Upper lobe of left lung (tissue), 6 donors: Measurements from ENCODE around the gene DKK2. TPM values are rescaled to one million over a fixed set of nuclear protein-coding genes. Genes with fewer than 3 reads are reported as not detected.

Experiments
- ATAC-seq, 2 donors: fragments of 200-7000 bp; cut with Tn5 transposase; one replicate each; pipeline ENCODE4 v1.9.1; 2022; ENCODE audit warnings: mild to moderate bottlenecking in 2 of 2, moderate library complexity in 2 of 2; ENCODE audit not compliant: low FRiP score in 2 of 2
- DNase-seq, 2 donors: peaks; one replicate each; pipeline ENCODE4 v3.0.0-alpha.2; 2019 to 2020
- H3K27ac ChIP-seq, 4 donors: fragments of 200-600 bp; sonication (generic); one replicate each; pipeline ENCODE4 v1.5.1; 2016 to 2019
- H3K27me3 ChIP-seq, 4 donors: fragments of 200-600 bp; sonication (generic); one replicate each; pipeline ENCODE4 v1.5.1; 2017 to 2019
- H3K36me3 ChIP-seq, 4 donors: fragments of 200-600 bp; sonication (generic); one replicate each; pipeline ENCODE4 v1.5.1; 2016 to 2019
- H3K4me1 ChIP-seq, 4 donors: fragments of 200-600 bp; sonication (generic); one replicate each; pipeline ENCODE4 v1.5.1; 2018 to 2019
- H3K4me3 ChIP-seq, 4 donors: fragments of 200-600 bp; sonication (generic); one replicate each; pipeline ENCODE4 v1.5.1; 2017 to 2019; ENCODE audit warnings: mild to moderate bottlenecking in 2 of 4, moderate library complexity in 1 of 4
- H3K9me3 ChIP-seq, 4 donors: fragments of 200-600 bp; sonication (generic); one replicate each; pipeline ENCODE4 v1.5.1; 2018 to 2019
- CTCF ChIP-seq, 6 experiments: fragments of 450-650 bp in 4 of 6; fragments of 200-600 bp in 2 of 6; sonication (generic) in 2 of 6; IDR thresholded peaks; one replicate each; pipeline ENCODE4 v1.5.1; 2016 to 2019; ENCODE audit warnings: antibody characterized with exemption in 6 of 6
- EP300 ChIP-seq, 4 donors: sonication (generic); formaldehyde crosslinking; IDR thresholded peaks; one replicate each; pipeline ENCODE4 v1.5.1; 2017; ENCODE audit warnings: antibody characterized with exemption in 4 of 4, control low read depth in 2 of 4
- POLR2A ChIP-seq, 4 donors: fragments of 450-650 bp; IDR thresholded peaks; one replicate each; pipeline ENCODE4 v1.5.1; 2016 to 2017; ENCODE audit warnings: antibody characterized with exemption in 4 of 4, mild to moderate bottlenecking in 2 of 4
- POLR2AphosphoS5 ChIP-seq, 2 donors: sonication (generic); formaldehyde crosslinking; IDR thresholded peaks; one replicate each; pipeline ENCODE4 v1.5.1; 2017; ENCODE audit warnings: antibody characterized with exemption in 2 of 2
- WGBS, 2 donors: methylation state at CpG; one replicate each; pipeline ENCODE4 v1.1.5; 2017 to 2018; 5-methylcytosine and 5-hydroxymethylcytosine counted together
- total RNA-seq, 6 donors: library from RNA; depleted of rRNA in 4 of 6; stranded (reverse); fragments of >200 nt in 4 of 6; gene quantifications; one replicate each; pipeline versions ENCODE4 v1.1.0 to v1.2.1, GENCODE V29; 2016 to 2021
- donor health status: DM: no; HTN: no; CAD: no; lungs with moderate emphysema.
- donor health status: DM: no; HTN: yes; CAD: no; lungs with severe emphysema.

Gene DKK2
- total RNA-seq, 6 donors from 2014 or later = 1.8 to 22.1 (median 6.0) TPM; not detected in 1

GRCh38 chr4:106907216-106907615, 128.9 kb downstream of the DKK2 start:
- WGBS, 2 donors = 55 to 57% methylated on average over 2 of the region's 2 CpGs
- Histone ChIP-seq H3K27me3 (no peaks in the 10 kb centered on the region), H3K4me3 (no peak overlapping the region), H3K36me3 (no peaks in the 10 kb centered on the region), H3K4me1 (no peaks in the 10 kb centered on the region), H3K27ac (no peak overlapping the region), H3K9me3 (no peaks in the 10 kb centered on the region)
- ATAC-seq (no peak), DNase-seq (no peak)
- TF ChIP-seq CTCF (IDR thresholded peaks at IDR 0.05) (no peak), EP300 (IDR thresholded peaks at IDR 0.05) (no peak), POLR2A (IDR thresholded peaks at IDR 0.05) (no peak), POLR2AphosphoS5 (IDR thresholded peaks at IDR 0.05) (no peak)

- WGBS, 2 donors = 69 to 82% methylated on average over 1 of the region's 1 CpG
- Histone ChIP-seq H3K27me3 (no peaks in the 10 kb centered on the region), H3K9me3 (no peaks in the 10 kb centered on the region), H3K36me3 (no peaks in the 10 kb centered on the region), H3K4me3 (no peak overlapping the region), H3K27ac (no peak overlapping the region), H3K4me1 (no peaks in the 10 kb centered on the region)
- DNase-seq (no peak), ATAC-seq (no peak)
- TF ChIP-seq POLR2A (IDR thresholded peaks at IDR 0.05) (no peak), POLR2AphosphoS5 (IDR thresholded peaks at IDR 0.05) (no peak), EP300 (IDR thresholded peaks at IDR 0.05) (no peak), CTCF (IDR thresholded peaks at IDR 0.05) (no peak)
These were observed 129.4 kb downstream of the DKK2 start for GRCh38 chr4:106906728-106907127.

GRCh38 chr4:106898621-106899230, 137.4 kb downstream of the DKK2 start:
- Histone ChIP-seq H3K36me3 (no peaks in the 10 kb centered on the region), H3K4me3 (no peak overlapping the region), H3K9me3 (no peaks in the 10 kb centered on the region), H3K27me3 (no peaks in the 10 kb centered on the region), H3K4me1 (no peaks in the 10 kb centered on the region), H3K27ac (no peak overlapping the region)
- 42 to 47% methylated on average over 4 of the region's 4 CpGs for whole genome bisulfite sequencing, 2 donors
- ATAC-seq (peak in 1 of 2 donors; percentile 53), DNase-seq (peak in 1 of 2 donors; percentile 28)
- TF ChIP-seq EP300 (IDR thresholded peaks at IDR 0.05) (no peak), CTCF (IDR thresholded peaks at IDR 0.05) (peak; percentile 30 to 71 (median 37)), POLR2AphosphoS5 (IDR thresholded peaks at IDR 0.05) (no peak)

GRCh38 chr4:106893903-106894302, 142.2 kb downstream of the DKK2 start:
- ATAC-seq (no peak), DNase-seq (no peak)
- WGBS, 2 donors = 67 to 80% methylated on average over 3 of the region's 3 CpGs
- TF ChIP-seq POLR2A (IDR thresholded peaks at IDR 0.05) (no peak), CTCF (IDR thresholded peaks at IDR 0.05) (no peak), POLR2AphosphoS5 (IDR thresholded peaks at IDR 0.05) (no peak), EP300 (IDR thresholded peaks at IDR 0.05) (no peak)
- Histone ChIP-seq H3K4me1 (no peaks in the 10 kb centered on the region), H3K9me3 (no peaks in the 10 kb centered on the region), H3K36me3 (no peaks in the 10 kb centered on the region), H3K27me3 (no peaks in the 10 kb centered on the region), H3K27ac (no peak overlapping the region), H3K4me3 (no peak overlapping the region)

GRCh38 chr4:106893395-106893881, 142.7 kb downstream of the DKK2 start:
- DNase-seq = peak in 1 of 2 donors; percentile 31
- Histone ChIP-seq H3K9me3 (no peaks in the 10 kb centered on the region), H3K4me1 (no peaks in the 10 kb centered on the region), H3K36me3 (no peaks in the 10 kb centered on the region), H3K4me3 (no peak overlapping the region), H3K27ac (no peak overlapping the region), H3K27me3 (no peaks in the 10 kb centered on the region)
- ATAC-seq = peak in 1 of 2 donors; percentile 26
- TF ChIP-seq CTCF (IDR thresholded peaks at IDR 0.05) (no peak), POLR2AphosphoS5 (IDR thresholded peaks at IDR 0.05) (no peak), POLR2A (IDR thresholded peaks at IDR 0.05) (no peak)
- WGBS, 2 donors = 83 to 96% methylated on average over 7 to 8 of the region's 8 CpGs
